ENCODE data around the gene CCDC9.
"Not testable (repeated sequence)": the region's sequence is repeated elsewhere in the genome, so short reads cannot be mapped to it uniquely, and the experiment has no call there.

CCDC9 gene

GRCh38 chr19:47232422-47233211, 23.7 kb upstream of the CCDC9 start:
- no peak for DNase-seq

DNA sequence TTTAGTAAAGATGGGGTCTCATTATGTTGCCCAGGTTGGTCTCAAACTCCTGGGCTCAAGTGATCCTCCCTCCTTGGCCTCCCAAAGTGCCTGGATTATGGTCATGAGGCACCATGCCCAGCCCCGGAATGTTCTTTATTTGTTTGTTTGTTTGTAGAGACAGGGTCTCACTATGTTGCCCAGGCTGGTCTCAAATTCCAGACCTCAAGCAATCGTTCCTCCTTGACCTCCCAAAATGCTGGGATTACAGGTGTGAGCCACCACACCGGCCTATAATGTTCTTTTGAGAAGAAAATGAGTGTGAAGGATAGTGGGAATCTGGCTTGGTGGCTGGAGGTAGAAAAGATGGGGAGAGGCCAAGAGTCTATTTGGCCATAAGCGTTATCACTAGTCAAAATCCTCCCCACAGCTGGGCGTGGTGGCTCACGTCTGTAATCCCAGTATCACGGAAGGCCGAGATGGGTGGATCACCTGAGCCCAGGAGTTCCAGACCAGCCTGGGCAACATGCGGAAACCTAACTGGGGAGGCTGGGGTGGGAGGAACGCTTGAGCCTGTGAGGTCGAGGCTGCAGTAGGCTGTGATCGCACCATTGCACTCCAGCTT, 20.2 kb upstream of the CCDC9 start:
- no peak for DNase-seq

DNA sequence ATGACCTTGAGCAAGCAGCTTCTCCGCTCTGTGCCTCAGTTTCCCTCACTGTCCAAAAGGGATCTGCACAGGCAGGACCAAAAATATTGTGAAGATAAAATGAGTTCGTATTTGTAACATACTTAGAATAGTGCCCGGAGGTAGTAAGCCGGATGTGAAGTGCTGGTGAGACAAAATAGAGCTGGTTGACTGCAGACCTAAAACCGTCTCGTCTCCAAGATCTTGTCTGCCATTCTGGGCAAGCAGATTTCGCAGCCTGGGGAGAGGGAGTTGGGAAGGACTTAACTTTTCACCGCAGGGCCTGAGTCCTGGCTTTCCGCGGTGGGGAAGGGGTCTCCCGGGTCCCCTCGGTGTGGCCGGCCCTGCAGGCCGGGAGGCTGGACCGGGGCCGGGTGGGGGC, 17.2 kb upstream of the CCDC9 start:
- no peak for DNase-seq

GRCh38 chr19:47239610-47240296, 16.6 kb upstream of the CCDC9 start:
- no peak for DNase-seq

- no peak for DNase-seq
Observed at GRCh38 chr19:47240556-47240955, 15.8 kb upstream of the CCDC9 start.

GRCh38 chr19:47240996-47241918, 15.1 kb upstream of the CCDC9 start:
- peak in 1 of 2 experiments; percentile 74 for DNase-seq

DNA sequence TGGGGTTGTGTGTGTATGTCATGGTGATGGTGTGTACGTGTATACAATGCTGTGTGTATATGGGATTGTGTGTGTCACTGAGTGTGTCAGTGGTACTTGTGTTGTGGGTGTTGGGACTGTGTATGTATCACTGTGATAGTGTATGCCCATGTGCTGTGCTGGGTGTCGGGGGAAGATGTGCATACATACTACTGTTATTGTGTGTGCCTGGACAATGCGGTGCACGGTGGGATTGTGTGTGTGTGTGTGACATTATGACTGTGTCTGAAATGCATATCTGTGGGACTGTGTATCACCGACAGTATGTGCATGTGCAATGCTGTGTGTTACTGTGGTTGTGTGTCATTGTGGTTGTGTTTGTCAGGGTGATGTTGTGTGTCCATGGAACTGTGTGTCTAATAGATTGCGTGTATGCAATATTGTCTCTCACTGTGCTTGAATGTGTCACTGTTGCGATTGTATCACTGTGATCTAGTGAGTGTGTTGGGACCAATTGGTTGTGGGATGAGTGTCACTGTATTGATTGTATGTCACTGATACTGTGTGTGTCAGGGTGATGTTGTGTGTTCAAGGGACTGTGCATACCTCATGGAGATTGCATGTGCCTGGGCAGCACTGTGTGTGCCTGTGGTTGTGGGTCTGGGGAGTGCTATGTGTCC, 14.3 kb upstream of the CCDC9 start:
- no peak for DNase-seq

- DNase-seq, result no peak
Observed at GRCh38 chr19:47243364-47243775, 13.0 kb upstream of the CCDC9 start.

GRCh38 chr19:47243776-47244547, 12.4 kb upstream of the CCDC9 start:
- DNase-seq, result peak; percentile 19 to 58

DNA sequence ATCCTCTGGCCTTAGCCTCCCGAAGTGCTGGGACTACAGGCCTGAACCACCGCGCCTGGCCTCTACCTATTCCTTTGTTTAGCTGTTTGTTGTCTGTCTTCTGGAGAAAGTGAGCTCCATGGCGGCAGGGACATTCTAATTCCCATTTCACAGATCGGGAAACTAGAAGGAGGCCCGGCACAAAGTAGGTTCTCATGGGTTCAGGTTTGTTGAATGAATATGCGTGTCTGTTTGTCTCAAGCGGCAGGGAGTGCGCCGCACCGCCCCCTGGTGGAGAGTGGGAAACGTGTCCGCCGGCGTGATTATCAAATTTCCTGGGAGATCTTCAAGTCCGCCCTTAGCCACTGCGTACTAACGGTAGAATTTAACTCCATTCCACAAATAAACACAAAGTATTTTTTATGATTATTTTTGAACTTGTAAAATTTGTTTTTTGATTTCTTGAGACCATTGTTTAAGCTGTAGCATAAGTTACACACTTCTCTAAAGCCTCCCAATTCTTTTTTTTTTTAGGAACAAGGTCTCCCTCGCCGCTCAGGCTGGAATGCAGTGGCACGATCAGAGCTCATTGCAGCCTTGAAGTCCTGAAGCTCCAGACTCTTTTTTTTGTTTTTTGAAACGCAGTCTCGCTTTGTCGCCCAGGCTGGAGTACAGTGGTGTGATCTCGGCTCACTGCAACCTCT, 8.9 kb upstream of the CCDC9 start:
- DNase-seq, result peak in 1 of 2 experiments; percentile 34

DNA sequence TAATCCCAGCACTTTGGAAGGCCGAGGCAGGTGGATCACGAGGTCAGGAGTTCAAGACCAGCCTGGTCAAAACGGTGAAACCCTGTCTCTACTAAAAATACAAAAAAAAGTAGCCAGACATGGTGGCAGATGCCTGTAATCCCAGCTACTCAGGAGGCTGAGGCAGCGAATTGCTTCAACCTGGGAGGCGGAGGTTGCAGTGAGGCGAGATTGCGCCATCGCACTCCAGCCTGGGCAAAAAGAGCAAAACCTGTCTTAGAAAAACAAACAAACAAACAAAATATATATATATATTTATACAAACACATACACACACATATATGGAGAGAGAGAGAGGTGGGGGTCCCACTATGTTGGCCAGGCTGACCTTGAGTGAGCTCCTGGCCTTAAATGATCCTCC, 3.3 kb upstream of the CCDC9 start:
- DNase-seq, result not testable (repeated sequence)

DNA sequence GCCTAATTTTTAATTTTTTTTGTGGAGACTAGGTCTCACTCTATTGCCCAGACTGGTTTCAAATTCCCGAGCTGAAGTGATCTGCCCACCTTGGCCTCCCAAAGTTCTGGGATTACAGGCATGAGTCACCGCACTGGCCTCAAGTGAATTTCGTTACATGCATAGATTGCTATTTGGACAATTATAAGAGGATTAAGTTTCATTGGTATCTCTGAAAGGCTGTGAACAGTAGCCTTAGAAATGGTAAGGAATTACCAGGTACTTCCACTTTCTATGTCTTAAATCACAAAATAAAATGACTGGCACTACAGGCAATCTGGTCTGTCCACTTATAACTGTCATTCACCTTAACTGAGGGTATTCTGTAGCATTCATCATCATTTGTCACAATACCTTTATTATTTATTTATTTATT, 2.9 kb upstream of the CCDC9 start:
- DNase-seq, result no peak

DNA sequence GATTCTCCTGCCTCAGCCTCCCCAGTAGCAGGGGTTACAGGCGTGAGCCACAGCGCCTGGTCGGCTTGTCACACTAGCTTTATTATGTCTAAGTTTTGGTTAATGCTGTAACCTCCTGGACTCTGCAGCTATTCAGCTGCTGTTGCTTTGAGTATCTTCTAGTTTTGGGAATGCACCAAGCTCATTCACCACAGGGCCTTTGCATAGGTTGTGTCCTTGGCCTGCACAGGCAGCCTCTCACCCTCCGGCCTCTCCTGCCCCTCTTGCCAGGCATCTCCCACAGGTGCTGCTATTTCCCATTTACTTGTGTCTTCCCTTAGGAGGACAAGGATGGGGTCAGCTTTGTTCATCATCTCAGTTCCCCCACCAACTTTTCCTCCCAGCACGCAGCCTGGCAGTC, 2.4 kb upstream of the CCDC9 start:
- no peak for DNase-seq

- peak; percentile 99 to 100 for DNase-seq
Observed at GRCh38 chr19:47256693-47257410, 527 bp downstream of the CCDC9 start.

GRCh38 chr19:47257411-47258169, 1.3 kb downstream of the CCDC9 start:
- no peak for DNase-seq

GRCh38 chr19:47258434-47258833, 2.1 kb downstream of the CCDC9 start:
- DNase-seq, result no peak

GRCh38 chr19:47258895-47259555, 2.7 kb downstream of the CCDC9 start:
- DNase-seq, result no peak

DNA sequence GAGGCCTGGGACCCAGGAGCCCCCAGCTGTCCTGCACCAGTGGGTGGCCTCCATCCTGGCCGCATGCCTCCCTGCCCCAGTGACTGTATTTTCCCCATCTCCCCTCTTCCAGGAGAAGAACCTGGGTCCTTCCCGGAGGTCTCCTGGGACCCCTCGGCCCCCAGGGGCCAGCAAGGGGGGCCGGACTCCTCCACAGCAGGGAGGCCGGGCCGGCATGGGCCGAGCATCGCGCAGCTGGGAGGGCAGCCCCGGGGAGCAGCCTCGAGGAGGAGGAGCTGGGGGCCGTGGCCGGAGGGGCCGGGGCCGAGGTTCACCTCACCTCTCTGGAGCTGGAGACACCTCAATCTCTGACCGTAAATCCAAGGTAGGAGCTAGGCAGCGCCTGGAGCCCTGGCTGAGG, 4.2 kb downstream of the CCDC9 start:
- no peak for DNase-seq

Data from NCI-H187 (cell line).